NAMALWA (cell line): ENCODE measurements around the gene STK32A.
"Not testable (repeated sequence)": the region's sequence is repeated elsewhere in the genome, so short reads cannot be mapped to it uniquely, and the experiment has no call there.

ENCODE experiments used
- DNase-seq: peaks from one replicate; pipeline ENCODE4 v3.0.0-alpha.2; 2015; ENCODE audit warnings: low spot score

STK32A gene

GRCh38 chr5:147234825-147235635 lies at the start of gene STK32A:
Gene STK32A, plus strand, starts transcription at chr5:147235026. Its CDS starts 4,609 bp downstream, at chr5:147239635.
- DNase-seq, result no peak

GRCh38 chr5:147187099-147187540 lies 47.7 kb upstream of the STK32A start:
- DNase-seq, result no peak

DNA sequence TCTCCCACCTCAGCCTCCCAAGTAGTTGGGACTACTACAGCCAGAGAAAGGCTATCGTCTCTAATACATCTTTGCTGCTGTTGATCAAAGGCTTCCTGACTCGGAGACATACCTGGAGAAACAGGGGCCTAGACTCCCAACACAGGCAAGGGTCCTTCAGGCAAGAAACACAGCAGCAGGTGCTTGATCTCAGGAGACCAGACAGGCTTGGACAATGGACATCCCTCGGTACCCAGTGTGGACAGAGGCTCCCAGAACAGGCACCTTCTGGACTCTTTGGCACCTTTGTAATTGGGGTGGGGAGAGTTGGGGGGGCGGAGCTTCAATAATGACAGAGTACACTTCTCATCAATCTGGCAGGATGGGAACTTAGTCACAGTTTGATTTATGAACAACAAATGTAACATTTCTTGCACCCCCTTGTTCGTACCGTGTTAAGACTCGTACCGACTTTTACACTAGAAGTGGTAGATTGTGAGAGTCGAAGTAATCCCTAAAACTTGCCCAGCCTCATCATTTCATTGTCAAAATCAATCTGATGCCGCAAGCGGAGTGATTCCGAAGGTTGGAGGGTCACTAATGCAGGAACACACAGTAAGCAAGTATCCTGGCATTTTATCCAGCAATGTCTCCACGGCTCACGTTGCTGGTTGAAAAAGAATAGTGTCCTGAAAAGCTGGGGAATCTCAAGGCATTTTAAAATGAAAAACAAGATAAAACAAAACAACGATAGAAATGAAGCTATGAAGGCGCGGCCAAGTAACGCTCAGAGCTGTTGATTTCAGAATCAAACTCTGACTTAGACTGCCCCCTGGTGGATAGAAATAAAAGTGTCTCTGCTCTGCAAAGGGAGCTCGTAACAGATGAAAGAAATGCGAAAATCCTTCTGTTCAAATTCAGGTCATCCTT lies 46.4 kb upstream of the STK32A start:
- peak; percentile 68 for DNase-seq

- no peak for DNase-seq
These were observed 45.8 kb upstream of the STK32A start for GRCh38 chr5:147189109-147189424.

DNA sequence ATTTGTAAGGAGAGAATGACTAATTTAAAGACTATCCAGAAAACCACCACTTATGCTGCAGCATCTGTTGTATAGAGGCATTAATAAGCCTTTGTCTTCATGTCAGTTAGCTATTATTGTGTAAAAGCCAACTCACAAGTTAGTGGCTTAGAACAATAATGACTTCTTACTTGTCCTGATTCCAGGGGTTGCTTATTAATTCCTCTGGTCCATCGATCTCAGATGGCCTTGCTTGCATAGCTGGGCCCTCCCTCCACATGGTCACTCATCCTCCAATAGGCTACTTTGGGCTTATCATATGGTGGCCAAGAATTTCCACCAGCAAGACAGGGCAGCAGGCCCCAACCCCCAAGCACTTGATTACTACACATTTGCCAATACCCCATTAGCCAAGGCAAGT lies 44.5 kb upstream of the STK32A start:
- DNase-seq, result no peak

GRCh38 chr5:147193123-147193522 lies 41.7 kb upstream of the STK32A start:
- DNase-seq, result no peak

- no peak for DNase-seq
These were observed 34.8 kb upstream of the STK32A start for GRCh38 chr5:147200004-147200403.

GRCh38 chr5:147203213-147203612 lies 31.6 kb upstream of the STK32A start:
- no peak for DNase-seq

- DNase-seq, result no peak
These were observed 30.2 kb upstream of the STK32A start for GRCh38 chr5:147204576-147204975.

DNA sequence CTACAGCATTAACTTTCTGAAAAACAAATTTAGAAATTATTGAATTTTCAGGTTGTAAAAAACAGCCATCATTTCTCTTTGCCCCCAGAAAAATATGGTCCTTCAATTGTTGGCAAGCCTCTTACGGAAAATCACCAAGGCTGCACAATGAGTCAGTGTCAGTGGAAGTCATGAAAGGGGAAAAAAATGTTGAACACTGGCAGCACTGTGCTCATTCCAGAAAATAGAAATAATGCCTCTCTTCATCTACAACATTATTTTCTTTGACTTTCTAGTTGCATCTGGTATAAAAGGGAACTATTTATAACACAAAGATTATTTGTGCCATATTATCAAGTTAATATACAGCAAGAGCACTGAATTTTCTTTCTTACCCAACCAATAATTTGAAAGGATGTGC lies 26.7 kb upstream of the STK32A start:
- DNase-seq, result no peak

DNA sequence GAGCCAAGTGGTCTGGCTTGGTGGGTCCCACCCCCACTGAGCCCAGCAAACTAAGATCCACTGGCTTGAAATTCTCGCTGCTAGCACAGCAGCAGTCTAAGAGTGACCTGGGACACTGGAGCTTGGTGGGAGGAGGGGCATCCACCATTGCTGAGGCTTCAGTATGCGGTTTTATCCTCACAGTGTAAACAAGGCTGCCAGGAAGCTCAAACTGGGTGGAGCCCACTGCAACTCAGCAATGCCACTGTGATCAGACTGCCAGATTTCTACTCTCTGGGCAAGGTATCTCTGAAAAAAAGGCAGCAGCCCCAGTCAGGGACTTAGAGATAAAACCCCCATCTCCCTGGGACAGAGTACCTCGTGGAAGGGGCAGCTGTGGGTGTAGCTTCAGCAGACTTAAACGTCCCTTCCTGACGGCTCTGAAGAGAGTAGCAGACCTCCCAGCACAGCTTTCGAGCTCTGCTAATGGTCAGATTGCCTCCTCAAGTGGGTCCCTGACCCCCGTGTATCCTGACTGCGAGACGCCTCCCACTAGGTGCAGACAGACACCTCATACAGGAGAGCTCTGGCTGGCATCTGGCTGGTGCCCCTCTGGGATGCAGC lies 18.2 kb upstream of the STK32A start:
- DNase-seq, result no peak

DNA sequence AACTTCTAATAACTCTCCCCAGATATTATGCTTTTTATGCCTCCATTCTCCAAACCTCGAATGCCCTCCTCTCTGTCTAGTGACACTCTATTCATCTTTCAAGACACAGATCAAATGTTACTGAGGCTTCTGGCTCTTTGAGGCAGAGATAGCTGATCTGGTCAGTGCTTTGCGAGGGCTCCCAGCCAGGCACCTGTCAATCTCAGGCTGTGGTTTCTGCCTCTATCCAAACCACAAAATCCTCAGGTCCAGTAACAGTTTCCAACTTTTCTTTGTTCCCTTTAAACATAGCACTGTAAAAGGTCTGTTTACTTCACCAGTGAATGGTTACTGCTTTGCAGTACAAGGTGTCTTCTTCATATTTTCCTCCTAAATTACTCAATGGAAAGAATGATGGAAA lies 11.5 kb upstream of the STK32A start:
- no peak for DNase-seq

- peak; percentile 34 for DNase-seq
These were observed 10.7 kb upstream of the STK32A start for GRCh38 chr5:147223948-147224791.

DNA sequence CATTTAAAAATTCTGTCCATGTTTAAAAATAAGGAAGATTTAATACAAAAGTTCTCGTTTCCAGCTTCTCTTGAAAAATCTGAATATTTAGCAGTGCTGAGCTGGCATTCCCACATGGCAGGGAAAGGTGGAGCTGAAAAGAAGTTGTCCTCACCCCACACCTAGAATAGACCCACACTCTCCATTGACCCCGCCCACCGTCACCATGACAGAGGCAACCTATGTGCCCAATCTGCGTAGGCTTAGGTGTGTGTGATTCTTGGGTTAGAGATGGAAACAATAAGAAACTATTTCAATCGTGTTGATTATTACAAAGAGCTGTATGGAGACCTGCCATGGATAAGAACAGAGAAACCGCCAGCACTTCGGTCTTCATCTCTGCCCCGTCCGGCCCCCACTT lies 8.9 kb upstream of the STK32A start:
- no peak for DNase-seq

- DNase-seq, result no peak
These were observed 8.3 kb upstream of the STK32A start for GRCh38 chr5:147226512-147226911.

- no peak for DNase-seq
These were observed 494 bp upstream of the STK32A start for GRCh38 chr5:147234239-147234824.

DNA sequence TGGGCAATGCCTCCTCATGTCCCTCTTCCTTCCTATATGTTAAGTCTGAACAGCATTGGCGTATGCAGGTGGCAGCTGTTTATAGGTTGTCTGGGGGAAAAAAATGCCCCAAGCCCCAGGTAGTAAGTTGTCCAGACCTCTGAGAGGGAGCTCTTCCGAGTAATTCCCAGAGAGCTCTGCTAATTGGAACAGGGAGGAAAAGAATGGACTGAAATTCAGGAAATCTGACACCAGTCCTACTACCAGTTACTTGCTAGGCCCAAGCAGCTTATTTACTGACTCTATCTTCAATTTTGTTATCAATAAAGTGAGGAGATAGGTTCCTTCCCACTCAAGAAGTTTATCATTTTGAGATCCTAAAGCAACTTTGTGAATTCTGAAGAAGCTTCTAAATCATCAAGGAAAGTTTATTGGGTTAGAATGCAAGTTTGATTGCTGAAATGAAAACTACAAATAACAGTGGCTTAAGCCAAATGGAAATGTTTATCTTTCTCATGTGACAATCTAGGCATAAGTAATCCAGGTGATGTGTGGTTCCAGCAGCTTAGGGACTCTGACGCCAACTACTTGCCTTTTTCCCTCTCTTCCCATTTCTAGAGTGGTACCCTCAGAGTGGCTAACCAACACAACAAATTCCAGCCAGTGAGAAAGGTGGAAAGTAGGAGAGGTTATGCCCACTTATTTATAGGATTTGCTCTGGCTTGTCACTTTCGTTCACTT lies 5.6 kb downstream of the STK32A start:
- no peak for DNase-seq

DNA sequence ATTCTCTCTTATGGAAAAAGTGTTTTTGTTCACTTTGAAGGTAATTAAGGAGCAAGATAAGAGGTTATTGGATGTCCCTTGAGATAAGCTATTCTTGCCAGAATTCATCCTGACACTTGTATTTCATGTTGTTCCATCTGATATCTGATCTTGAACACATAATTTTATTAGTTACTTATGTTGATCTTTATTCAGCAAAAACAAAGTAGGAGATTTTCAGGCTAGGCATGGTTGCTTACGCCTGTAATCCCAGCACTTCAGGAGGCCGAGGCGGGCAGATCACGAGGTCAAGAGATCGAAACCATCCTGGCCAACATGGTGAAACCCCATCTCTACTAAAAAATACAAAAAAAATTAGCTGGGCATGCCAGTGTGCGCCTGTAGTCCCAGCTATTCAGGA lies 8.4 kb downstream of the STK32A start:
- DNase-seq, result not testable (repeated sequence)

- DNase-seq, result no peak
These were observed 10.7 kb downstream of the STK32A start for GRCh38 chr5:147245381-147246165.

DNA sequence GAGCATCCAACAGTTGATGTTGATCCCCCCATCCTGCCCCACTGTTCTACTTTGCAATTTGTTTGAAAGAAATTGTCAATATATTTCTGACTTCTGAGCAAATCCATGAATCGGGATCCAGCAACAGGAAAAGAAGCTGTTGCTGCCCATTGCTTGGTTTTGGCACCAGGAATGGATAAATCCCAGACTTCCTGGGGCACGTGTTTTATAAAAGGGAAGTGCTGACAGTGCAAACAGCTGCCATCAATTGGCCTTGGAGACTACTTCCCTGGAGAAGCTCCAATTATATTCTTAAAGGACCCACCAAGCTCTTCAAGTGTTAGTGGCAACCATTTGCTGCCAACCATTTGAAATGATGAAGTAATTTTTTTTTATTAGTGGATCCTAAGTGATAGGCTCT lies 13.7 kb downstream of the STK32A start:
- DNase-seq, result no peak
